Panc1 (cell line): ENCODE data around the gene MROH7. TPM values are rescaled to one million over a fixed set of nuclear protein-coding genes. Genes with fewer than 3 reads are reported as not detected.

ENCODE experiments used
- ATAC-seq: fragments of 200-7000 bp; cut with Tn5 transposase; 2 replicates; pipeline ENCODE4 v1.9.1; 2020; ENCODE audit warnings: mild to moderate bottlenecking, moderate library complexity
- BruUV-seq: library from RNA; stranded (reverse); fragments of 400-500 nt; replicated peaks from 2 replicates; lab custom pipeline; 2021; lab: Mats Ljungman, UMichigan
- CTCF ChIA-PET: fragments of 300-600 bp; sonication (Branson Sonifier 250); formaldehyde crosslinking; loops from one replicate; lab custom pipeline; 2022; ENCODE audit warnings: antibody characterized with exemption; lab: Charles Lee
- POLR2A ChIA-PET: fragments of 300-600 bp; sonication (Branson Sonifier 250); formaldehyde crosslinking; loops from one replicate; lab custom pipeline; 2022; ENCODE audit warnings: antibody characterized with exemption; lab: Charles Lee
- DNase-seq: peaks from one replicate; pipeline ENCODE4 v3.0.0-alpha.2; 2010; ENCODE audit warnings: low read depth, low spot score
- H3K27ac ChIP-seq: 2 replicates; pipeline ENCODE4 v1.5.1; 2011; ENCODE audit warnings: mild to moderate bottlenecking, low read length, inconsistent platforms
- H3K27me3 ChIP-seq: fragments of 200-500 bp; sonication (Bioruptor generic); 2 replicates; pipeline ENCODE4 v1.6.0; 2014; ENCODE audit warnings: low read length, inconsistent platforms; ENCODE audit not compliant: control insufficient read depth, insufficient read depth
- H3K36me3 ChIP-seq: fragments of 200-500 bp; sonication (Bioruptor generic); 2 replicates; pipeline ENCODE4 v1.5.1; 2014; ENCODE audit warnings: inconsistent platforms, mild to moderate bottlenecking, low read length, moderate library complexity; ENCODE audit not compliant: control insufficient read depth, insufficient read depth
- H3K4me1 ChIP-seq: 2 replicates; pipeline ENCODE4 v1.5.1; 2011; ENCODE audit warnings: inconsistent platforms, mild to moderate bottlenecking, low read length, moderate library complexity; ENCODE audit not compliant: control insufficient read depth, insufficient read depth
- H3K4me3 ChIP-seq, 2 experiments: 2 replicates each; pipeline ENCODE4 v1.5.1; 2011 to 2012; ENCODE audit warnings: low read depth in 2 of 2, low read length in 2 of 2, mild to moderate bottlenecking in 2 of 2, inconsistent platforms in 1 of 2, moderate library complexity in 1 of 2
- H3K9me3 ChIP-seq: fragments of 200-500 bp; sonication (Bioruptor generic); 2 replicates; pipeline ENCODE4 v1.5.1; 2014; ENCODE audit warnings: low read depth, mild to moderate bottlenecking, inconsistent platforms, low read length, moderate library complexity; ENCODE audit not compliant: control insufficient read depth, insufficient read depth
- POLR2AphosphoS5 ChIP-seq: IDR thresholded peaks from 2 replicates; pipeline ENCODE4 v1.6.1; 2012; ENCODE audit warnings: mild to moderate bottlenecking, low read depth, low read length, moderate library complexity
- SIN3A ChIP-seq: IDR thresholded peaks from 2 replicates; pipeline ENCODE4 v1.6.1; 2012; ENCODE audit warnings: low read depth, mild to moderate bottlenecking, low read length, moderate library complexity, borderline replicate concordance; ENCODE audit not compliant: insufficient read depth
- TCF7L2 ChIP-seq: IDR thresholded peaks from 2 replicates; pipeline ENCODE4 v1.6.1; 2011; ENCODE audit warnings: mild to moderate bottlenecking, low read depth, low read length, inconsistent platforms
- in situ Hi-C: cut with HindIII; loops from 2 replicates; pipeline ENCODE4 v1.10.0; 2016; ENCODE audit warnings: low sequenced_read_pairs, low pct_unique_long_range_greater_than_20kb
- intact Hi-C: fragments of 100-400 bp; cut with micrococcal nuclease; formaldehyde crosslinking; loops from one replicate; pipeline ENCODE4 v1.10.0; 2022; ENCODE audit not compliant: unreplicated experiment
- total RNA-seq: library from RNA; stranded (reverse); gene quantifications from one replicate; pipeline ENCODE4 v1.2.1, GENCODE V29; 2021; ENCODE audit not compliant: unreplicated experiment
- TF ChIP-seq, protein P1 (sequence below), 2 experiments: IDR thresholded peaks; 2 replicates each; pipeline ENCODE4 v1.6.1; 2011 to 2012; ENCODE audit warnings: low read depth in 2 of 2, control low read depth in 1 of 2, low read length in 1 of 2, mild to moderate bottlenecking in 1 of 2, moderate library complexity in 1 of 2; ENCODE audit not compliant: insufficient read depth in 1 of 2
- TF ChIP-seq, protein P2 (sequence below): fragments of 450-650 bp; IDR thresholded peaks from 2 replicates; pipeline ENCODE4 v1.5.1; 2017; ENCODE audit warnings: mild to moderate bottlenecking

MROH7 gene
- total RNA-seq, 1 experiment from 2014 or later = not detected

DNA sequence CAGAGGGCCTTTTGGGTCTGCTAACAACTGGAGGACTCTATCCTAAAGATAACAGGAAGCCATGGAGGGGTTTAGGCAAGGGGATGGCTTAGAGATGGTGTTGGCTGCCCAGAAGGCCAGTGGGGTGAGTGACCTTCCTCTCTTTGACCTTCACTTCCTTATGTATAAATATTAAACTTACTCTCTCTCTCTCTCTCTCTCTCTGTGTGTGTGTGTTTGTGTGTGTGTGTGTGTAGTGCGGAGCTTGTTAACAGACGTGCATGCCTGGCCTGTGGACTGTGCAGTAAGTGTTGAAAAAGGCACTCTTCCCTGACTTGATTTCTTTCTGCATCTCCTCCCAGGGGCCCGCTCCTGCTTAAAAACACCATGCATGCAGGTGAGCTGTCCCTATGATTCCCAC lies 10.0 kb downstream of the MROH7 start:
- no TSS peak for BruUV-seq
- Histone ChIP-seq H3K9me3 (no peaks in the 10 kb centered on the region), H3K27ac (no peak overlapping the region), H3K27me3 (no peaks in the 10 kb centered on the region), H3K4me3 (no peak overlapping the region), H3K4me1 (no peaks in the 10 kb centered on the region), H3K36me3 (no peaks in the 10 kb centered on the region)
- ATAC-seq (no peak), DNase-seq (no peak)
- intact Hi-C loops (no loop called here), in situ Hi-C loops (no loop called here)
- CTCF ChIA-PET = no interaction called here
- TF ChIP-seq, protein P1, sequence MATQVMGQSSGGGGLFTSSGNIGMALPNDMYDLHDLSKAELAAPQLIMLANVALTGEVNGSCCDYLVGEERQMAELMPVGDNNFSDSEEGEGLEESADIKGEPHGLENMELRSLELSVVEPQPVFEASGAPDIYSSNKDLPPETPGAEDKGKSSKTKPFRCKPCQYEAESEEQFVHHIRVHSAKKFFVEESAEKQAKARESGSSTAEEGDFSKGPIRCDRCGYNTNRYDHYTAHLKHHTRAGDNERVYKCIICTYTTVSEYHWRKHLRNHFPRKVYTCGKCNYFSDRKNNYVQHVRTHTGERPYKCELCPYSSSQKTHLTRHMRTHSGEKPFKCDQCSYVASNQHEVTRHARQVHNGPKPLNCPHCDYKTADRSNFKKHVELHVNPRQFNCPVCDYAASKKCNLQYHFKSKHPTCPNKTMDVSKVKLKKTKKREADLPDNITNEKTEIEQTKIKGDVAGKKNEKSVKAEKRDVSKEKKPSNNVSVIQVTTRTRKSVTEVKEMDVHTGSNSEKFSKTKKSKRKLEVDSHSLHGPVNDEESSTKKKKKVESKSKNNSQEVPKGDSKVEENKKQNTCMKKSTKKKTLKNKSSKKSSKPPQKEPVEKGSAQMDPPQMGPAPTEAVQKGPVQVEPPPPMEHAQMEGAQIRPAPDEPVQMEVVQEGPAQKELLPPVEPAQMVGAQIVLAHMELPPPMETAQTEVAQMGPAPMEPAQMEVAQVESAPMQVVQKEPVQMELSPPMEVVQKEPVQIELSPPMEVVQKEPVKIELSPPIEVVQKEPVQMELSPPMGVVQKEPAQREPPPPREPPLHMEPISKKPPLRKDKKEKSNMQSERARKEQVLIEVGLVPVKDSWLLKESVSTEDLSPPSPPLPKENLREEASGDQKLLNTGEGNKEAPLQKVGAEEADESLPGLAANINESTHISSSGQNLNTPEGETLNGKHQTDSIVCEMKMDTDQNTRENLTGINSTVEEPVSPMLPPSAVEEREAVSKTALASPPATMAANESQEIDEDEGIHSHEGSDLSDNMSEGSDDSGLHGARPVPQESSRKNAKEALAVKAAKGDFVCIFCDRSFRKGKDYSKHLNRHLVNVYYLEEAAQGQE (IDR thresholded peaks at IDR 0.05; ENCODE audit: insufficient read depth in 1 of 2, low read depth in 2 of 2, low read length in 1 of 2) = no peak
- TF ChIP-seq, protein P2, sequence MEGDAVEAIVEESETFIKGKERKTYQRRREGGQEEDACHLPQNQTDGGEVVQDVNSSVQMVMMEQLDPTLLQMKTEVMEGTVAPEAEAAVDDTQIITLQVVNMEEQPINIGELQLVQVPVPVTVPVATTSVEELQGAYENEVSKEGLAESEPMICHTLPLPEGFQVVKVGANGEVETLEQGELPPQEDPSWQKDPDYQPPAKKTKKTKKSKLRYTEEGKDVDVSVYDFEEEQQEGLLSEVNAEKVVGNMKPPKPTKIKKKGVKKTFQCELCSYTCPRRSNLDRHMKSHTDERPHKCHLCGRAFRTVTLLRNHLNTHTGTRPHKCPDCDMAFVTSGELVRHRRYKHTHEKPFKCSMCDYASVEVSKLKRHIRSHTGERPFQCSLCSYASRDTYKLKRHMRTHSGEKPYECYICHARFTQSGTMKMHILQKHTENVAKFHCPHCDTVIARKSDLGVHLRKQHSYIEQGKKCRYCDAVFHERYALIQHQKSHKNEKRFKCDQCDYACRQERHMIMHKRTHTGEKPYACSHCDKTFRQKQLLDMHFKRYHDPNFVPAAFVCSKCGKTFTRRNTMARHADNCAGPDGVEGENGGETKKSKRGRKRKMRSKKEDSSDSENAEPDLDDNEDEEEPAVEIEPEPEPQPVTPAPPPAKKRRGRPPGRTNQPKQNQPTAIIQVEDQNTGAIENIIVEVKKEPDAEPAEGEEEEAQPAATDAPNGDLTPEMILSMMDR = no peak
- no peak for TF ChIP-seq POLR2AphosphoS5
- POLR2A ChIA-PET = no interaction called here

DNA sequence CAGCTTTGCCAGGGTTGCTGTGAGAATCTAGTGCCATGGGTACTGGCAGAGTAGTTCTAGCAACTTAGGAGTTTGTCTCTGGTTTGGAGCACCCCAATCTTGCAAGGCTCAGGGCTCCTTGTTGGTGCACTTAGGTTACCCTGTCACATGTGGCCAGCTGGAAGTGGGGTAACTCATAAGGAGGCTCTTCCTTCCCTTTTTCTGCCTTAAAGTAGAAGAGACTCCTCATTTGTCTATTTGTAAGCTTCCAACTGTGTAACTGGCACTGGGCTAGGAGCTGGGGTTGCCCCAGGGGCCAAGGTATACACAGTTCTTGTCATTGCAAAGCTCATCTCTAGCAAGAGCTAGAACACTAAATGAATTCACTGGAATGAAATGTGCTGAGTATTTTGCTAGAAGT lies 10.6 kb downstream of the MROH7 start:
- BruUV-seq = no TSS peak
- no peaks in the 10 kb centered on the region for H3K9me3 ChIP-seq
- TF ChIP-seq TCF7L2 (no peak), SIN3A (no peak), POLR2AphosphoS5 (no peak)
- TF ChIP-seq, protein P2 = no peak
- TF ChIP-seq, protein P1 (IDR thresholded peaks at IDR 0.05; ENCODE audit: insufficient read depth in 1 of 2, low read depth in 2 of 2, low read length in 1 of 2) = no peak
- H3K27ac ChIP-seq = no peak overlapping the region
- H3K4me3 ChIP-seq = no peak overlapping the region
- no peak for ATAC-seq
- intact Hi-C loops (no loop called here), in situ Hi-C loops (no loop called here)
- ChIA-PET CTCF (no interaction called here), POLR2A (no interaction called here)
- no peak for DNase-seq
- H3K36me3 ChIP-seq = no peaks in the 10 kb centered on the region
- no peaks in the 10 kb centered on the region for H3K27me3 ChIP-seq
- no peaks in the 10 kb centered on the region for H3K4me1 ChIP-seq
